Stimulated activated CD8-positive, alpha-beta memory T cell treated with anti-CD3 and anti-CD28 coated beads, Interleukin-7, amount 100 ng/mL, for 48 hours (primary cell): ENCODE measurements around the gene DBP.
"Not testable (repeated sequence)": the region's sequence is repeated elsewhere in the genome, so short reads cannot be mapped to it uniquely, and the experiment has no call there.

ENCODE experiments used
- DNase-seq, 2 donors: peaks; one replicate each; pipeline ENCODE4 v3.0.0-alpha.2; 2020; ENCODE audit warnings: low read depth in 1 of 2; ENCODE audit errors: extremely low read depth in 1 of 2

DBP gene, protein sequence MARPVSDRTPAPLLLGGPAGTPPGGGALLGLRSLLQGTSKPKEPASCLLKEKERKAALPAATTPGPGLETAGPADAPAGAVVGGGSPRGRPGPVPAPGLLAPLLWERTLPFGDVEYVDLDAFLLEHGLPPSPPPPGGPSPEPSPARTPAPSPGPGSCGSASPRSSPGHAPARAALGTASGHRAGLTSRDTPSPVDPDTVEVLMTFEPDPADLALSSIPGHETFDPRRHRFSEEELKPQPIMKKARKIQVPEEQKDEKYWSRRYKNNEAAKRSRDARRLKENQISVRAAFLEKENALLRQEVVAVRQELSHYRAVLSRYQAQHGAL

DNA sequence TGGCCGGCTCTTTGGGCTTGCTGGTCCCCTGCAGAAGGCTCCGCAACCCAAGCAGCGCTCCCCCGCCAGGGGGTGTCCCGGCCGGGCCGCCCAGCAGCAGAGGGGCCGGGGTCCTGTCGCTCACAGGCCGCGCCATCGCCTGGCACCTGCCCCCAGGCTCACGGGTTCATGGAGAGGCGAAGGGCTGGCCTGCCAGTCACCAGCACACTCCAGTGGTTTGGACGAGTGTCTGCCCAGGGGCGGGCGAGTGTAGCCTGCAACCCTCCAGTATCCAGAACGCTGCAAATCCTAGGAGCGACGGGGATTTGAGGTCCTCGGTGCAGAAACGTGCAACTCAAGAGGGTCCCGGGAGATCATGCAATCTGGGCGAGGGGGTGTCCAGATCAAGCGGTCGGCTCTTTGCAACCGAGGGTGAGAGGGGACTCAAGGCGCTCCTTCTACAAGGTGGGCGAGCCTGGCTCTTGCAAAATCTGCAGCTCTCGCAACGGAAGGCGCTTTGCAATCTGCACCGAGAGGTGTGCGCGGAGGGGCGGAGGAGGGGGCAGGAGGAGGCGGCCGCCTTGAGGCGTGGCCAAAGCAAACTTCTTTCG lies at the start of gene DBP:
Gene DBP, minus strand, starts transcription at position 521 of the 590 bp plus-strand sequence. Its CDS starts 385 bp downstream, at position 136.
- no peak for DNase-seq

DNA sequence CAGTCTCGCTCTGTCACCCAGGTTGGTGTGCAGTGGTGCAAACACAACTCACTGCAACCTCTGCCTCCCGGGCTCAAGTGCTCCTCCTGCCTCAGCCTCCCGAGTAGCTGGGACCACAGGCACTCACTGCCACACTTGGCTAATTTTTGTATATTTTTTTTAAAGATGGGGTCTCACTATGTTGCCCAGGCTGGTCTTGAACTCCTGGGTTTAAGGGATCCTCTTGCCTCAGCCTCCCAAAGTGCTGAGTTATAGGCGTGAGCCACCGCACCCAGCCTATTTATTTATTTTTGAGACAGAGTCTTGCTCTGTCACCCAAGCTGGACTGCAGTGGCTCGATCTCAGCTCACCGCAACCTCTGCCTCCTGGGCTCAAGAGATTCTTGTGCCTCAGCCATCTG lies 49.5 kb upstream of the DBP start:
- not testable (repeated sequence) for DNase-seq

DNA sequence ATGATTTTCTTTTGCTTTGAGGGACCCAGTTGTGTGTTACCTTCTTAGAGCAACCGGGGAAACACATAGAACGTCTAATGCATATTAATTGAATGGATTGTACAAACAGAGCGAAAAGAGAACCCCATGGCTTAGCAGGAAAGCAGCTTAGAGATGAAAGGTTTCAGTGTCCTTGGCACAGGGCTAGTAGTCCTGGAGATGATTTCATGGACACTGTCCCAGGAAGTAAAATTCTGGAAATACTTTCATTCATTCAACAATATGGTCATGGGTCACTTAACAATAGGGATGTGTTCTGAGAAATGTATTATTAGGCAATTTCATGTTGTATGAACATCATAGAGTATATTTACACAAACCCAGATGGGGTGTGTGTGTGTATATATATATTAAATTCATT lies 48.9 kb upstream of the DBP start:
- DNase-seq: no peak

DNA sequence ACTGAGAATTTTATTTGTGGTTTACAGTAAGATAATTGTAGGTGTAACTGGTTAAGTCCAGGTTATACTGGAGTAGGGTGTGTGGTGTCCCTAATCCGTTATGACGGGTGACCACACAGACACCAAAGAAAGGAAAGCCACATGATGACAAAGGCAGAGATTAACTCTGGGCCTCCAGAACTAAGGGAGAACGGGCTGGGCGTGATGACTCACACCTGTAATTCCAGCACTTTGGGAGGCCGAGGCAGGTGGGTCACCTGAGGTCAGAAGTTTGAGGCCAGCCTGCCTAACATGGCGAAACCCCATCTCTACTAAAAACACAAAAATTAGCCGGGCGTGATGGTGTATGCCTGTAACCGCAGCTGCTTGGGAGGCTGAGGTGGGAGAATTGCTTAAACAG lies 48.4 kb upstream of the DBP start:
- DNase-seq: no peak

DNA sequence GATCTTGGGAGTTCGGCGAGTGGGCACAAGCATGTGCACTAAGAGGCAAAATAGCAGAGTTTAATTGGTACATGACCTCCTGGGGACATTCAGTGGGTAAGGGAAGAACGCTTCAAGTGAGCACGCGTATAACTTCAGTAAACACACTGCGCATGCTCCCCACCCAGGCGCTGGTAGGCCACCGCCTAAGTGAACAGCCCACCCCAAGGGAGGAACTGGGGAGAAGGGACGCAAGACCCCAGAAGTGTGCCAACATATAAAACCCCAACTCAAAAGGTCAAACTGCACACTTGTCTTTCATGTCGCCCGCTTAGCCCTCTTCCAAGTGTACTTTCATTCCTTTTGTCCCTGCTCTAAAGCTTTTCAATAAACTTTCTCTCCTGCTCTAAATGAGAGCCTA lies 46.2 kb upstream of the DBP start:
- DNase-seq: peak in 1 of 2 donors; percentile 26

DNA sequence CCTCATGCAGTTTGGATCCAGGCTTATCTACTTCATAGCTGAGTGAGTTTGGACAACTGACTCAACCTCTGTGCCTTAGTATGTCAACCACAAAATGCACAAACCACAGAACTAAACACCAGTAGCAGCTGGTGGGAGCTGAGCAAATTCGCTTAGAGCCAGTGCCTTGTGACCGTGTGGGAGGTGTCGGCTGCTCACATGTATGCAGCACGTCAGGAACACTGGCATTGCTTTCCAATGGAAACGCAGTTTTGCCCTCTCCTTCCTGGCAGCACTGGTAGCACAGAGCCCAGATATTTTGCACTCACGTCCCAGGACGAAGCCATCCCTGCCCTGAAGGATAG lies 43.9 kb upstream of the DBP start:
- no peak for DNase-seq

DNA sequence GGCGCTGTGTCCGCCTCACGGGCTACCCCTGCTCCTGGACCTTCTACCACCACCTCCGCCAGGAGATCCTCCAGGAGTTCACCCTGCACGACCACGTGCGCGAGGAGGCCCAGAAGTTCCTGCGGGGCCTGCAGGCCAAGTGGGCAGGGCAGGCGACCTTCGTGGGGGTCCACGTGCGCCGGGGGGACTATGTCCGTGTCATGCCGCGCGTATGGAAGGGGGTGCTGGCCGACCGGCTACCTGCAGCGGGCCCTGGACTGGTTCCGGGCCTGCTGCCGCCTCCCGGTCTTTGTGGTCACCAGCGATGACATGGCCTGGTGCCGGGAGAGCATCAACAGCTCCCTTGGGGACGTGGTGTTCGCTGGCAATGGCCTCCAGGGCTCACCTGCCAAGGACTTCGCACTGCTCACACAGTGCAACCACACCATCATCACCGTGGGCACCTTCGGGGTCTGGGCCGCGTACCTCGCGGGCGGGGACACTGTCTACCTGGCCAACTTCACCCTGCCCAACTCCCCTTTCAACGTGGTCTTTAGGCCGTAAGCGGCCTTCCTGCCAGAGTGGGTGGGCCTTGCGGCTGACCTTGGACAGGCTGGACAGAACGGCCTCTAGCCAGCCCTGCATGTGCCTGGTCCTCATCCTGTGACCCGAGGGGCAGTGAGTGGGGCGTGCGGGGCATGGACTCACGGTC lies 43.4 kb upstream of the DBP start:
- no peak for DNase-seq

DNA sequence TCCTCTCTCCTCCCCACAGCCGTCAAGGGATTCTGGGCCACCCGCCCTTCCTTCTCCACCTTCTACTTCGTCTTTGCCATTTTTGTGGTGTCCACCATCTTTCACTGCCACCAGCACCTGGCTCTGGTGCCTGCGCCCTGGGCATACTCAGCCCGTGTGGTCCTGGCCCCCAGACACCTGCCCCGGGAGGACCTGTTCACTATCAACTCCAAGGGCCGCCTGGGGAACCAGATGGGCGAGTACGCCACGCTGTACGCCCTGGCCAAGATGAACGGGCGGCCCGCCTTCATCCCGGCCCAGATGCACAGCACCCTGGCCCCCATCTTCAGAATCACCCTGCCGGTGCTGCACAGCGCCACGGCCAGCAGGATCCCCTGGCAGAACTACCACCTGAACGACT lies 42.8 kb upstream of the DBP start:
- DNase-seq: not testable (repeated sequence)

DNA sequence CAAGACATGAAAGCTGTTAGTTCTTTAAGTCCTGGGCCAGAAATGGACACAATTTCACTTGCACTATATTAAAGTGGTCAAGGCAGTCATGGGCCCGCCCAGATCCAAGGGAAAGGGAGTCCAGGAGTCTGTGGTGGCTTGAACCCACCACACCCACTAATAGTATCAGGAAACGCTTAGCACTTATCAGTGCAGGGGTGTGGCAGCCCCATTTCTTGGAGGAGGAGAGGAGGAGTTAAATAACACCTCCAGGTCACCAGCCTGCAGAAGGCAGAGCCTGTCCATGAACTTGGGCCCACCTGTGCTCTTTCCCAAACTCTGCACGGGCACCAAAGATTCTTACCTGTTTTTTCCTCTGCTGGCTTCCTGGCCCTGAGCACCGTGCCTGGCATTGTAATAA lies 41.0 kb upstream of the DBP start:
- no peak for DNase-seq

DNA sequence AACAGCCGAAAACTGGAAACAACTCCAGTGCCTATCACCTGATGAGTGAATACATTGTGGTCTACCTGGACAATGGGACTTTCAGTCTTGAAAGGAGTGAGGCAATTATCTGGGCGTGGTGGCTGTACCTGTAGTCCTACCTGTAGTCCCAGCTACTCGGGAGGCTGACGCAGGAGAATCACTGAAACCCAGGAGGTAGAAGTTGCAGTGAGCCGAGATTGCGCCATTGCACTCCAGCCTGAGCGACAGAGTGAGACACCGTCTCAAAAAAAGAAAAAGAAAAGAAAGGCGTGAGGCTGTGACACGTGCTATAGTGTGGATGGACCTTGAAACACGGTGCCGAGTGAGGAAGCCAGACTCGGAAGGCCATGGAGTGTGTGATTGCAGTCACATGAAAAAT lies 39.7 kb upstream of the DBP start:
- no peak for DNase-seq

DNA sequence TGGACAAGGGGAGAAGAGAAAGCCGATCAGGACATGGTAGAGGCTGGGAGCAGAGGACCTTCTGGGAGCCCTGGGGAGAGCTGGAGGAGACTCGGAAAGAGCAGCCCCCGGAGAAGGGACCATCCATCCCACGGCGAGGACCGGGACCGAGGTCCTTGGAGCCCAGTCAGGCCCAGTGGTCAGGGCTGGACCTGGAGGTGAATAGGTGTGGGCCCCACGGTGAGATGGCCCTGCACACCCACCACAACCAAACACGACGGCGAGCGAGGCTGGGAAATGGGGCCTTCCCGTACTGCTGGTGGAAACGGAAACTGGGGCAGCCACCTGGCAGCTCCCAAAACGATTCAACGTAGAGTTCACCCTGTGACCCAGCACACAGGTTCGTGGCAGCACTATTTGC lies 39.3 kb upstream of the DBP start:
- DNase-seq: no peak

DNA sequence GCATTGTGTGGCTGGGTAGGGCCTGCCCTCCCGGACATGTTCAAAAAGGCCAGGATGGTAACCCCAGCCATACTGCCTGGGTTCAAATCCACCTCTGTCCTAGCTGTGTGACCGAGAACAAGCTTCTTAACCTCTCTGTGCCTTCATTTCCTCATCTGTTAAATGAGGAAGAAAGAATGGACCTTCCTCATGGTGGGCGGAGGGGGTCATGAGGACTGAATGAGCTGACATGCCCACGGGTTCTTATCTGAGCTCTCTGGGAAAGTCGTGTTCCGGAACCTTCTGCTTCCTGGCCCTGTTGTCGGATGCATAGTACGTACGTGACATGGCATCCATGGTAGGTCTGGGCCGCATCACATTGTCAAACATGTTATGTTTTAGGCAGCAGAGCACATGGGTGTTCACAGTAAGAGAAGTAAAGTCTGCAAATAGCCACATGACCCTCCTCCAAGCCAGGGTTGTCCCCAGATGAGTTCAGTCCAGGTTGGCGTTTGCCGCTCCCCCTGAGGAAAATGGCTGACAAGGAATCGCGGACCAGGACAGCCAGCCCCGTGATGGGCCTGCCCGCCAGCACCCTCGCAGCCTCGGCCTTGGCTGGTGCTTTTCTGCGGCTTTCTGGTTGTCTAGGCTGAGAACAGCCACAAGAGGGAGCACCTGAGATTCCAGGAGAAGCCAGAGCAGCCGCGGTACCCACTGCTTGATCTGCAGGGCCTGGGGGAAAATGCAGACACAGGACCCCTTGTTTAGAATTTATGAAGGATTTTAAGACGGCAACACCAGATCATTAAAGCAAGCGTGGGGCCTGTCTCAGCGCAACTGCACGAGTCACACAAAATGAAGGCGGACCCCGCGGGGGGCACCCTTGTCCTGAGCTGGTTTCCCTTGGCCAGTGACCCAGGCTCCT lies 38.0 kb upstream of the DBP start:
- peak; percentile 43 to 65 for DNase-seq

DNA sequence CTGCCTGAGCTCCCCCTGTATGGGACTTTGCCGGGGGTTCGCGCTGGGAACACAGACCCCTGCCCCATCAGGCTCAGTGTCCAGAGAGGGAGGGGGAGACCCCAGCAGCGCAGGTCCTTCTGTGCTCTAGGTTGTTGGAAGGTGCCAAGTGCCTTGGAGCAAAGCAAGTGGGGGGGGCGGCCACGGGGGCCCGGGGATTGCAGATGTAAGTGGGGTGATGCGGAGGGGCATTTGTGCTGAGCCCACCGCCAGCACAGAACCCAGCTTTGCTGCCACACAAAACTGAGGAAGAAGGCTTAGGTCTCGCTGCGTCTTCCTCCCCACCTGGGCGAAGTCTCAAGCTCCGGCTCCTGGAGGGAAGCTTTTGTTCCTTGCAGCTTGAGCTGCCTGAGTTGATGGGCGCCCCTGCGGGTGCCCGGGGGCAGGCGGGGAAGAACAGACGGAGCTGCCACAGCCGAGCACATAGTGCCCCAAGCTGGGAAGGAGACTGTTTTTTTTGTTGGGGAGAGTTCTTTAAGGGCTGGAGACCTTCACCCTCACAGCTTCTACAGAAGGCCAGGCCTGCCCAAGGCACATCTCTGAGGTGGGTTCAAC lies 37.1 kb upstream of the DBP start:
- no peak for DNase-seq

DNA sequence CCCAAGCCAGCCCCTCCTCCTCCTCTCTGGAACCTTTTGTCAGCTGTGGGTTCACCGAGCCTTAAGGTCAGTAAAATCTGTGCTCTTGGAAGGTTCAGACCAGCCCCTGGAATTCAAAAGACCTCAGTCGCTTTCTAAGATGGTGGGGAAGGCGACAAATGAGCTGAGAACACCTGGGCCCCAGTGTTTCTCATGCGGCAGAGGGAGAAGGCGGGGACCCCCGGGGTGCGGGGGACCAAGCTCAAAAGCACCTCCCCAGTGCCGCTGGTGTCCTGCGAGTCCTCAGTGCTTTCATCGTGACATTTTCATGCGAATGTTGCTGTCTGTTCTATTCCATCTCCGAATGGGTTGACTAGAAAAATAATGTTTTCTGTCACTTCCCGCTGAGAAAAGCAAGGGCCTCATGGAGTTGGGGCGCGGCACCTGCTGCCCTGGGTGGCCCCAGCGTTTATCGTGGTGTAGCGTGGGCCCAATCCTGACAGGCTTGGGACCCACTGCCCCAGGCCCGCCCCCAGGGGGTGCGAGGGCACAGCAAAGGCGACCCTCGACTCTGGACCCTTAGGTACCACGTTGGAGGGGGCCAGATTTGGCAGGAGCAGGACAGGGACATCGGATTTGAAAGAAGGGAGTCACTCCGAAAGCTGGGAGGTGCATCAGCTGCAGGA lies 36.4 kb upstream of the DBP start:
- DNase-seq: no peak

DNA sequence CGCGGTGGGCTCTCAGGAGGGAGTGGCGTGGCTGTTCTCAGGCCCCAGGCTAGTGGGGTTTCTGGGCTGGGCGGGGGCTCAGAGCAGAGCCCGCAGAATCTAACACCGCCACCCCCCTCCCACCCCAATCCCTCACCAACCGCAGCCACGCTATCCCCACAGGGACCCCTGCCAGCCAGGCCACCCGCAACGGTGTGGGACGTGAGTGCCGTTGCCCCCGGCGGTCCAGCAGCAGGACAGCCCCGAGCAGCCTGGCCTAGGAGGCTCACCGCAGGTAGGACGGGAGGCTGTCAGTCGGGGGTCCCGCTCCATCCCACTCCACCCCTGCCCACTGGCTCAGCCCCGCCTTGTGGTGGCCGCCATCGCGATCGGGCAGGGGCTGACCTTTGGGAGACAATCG lies 35.8 kb upstream of the DBP start, which contains the start of gene NTN5:
Gene NTN5, minus strand, starts transcription at position 24 of the 400 bp plus-strand sequence. CDS start 2,031 bp downstream, outside the sequence.
- no peak for DNase-seq

DNA sequence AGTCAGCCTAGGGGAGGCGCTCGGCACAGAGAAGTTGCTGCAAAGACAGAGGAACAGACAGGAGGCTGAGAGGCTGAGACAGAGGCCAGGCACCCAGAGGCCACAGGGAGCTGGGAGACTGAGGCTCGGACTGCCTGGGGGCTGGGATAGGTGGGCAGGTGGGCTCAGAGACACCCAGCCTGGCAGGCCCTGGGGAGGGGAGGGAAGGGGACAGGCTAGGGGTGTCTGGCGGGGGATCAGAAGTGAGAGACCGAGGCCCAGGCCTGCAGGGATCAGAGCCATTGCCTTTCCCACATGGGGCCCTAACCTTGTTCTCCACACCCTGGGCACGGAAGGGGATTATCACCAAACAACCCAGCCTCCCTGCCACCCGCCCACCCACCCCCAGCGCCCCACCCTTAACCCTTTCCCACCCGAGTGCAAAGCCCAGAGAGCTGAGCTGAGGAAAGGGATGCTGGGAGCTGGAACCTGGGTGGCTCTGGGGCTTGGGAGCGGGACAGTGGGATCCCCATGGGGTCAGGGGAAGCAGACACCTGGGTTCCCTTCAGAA lies 34.3 kb upstream of the DBP start:
- DNase-seq: no peak

DNA sequence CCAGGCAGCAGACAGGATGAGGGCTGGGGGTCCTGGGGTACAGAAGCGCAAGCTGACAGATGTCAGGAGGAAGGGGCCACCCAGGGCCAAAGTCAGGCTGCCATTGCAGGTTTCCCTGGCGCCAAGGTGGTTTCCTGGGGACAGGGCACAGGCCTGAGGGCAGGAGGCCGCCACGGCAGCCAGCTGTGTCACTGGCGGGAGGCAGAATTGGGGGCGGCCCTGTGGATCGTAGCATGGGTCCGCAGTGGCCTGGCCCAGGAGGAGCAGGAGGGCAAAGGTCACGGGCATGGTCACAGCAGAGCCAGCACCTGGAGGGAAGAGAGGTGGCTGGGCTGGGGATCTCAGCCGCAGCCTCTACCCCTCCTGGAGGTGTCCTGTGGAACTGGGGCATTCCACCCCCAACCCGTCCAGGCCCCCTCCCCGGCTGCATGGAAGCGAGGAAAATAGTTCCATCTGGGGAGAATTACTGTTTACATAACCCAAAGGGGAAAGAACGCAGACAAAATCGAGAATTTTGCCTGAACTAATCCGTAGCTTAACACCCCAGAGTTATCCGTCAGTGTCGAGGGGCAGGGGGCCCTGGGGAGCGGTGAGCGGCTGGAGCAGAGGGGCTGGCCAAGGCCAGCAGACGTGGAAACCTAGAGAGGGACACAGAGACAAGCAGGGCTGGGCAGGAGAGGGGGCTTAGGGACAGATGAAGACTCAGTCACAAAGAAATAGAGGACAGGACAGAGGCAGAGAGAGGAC lies 33.7 kb upstream of the DBP start:
- DNase-seq: no peak

DNA sequence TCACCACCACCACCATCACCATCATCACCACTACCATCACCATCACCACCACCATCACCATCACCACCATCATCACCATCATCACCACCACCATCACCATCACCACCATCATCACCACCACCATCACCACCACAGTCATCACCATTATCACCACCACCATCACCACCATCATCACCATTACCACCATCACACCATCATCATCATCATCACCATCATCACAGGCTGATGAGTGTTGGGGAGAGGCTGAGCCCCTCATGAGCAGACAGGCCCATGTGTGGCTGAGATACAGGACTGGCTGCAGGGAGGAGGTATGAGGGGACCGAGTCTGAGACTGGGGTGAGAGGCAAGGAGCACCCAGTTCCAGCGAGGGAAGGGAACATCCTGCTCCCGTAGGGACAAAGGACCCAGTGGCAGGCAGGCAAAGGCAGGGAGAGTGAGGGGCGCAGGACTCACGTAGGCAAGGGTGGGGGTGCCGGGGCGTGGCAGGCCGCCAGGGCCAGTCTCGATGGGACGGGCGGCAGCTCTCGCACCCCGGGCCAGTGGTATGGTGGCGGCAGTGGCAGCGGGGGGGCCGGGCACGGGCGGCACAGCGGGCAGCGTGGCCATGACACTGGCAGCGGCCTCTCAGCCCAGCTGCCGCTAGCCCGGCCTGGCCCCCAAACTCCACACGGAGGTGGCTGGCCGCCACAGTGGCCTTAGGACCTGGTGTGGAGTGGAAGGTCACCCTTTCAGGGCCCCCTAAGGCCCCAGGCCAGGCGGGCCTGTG lies 32.9 kb upstream of the DBP start:
- DNase-seq: no peak
